HepG2 (cell line): Measurements from ENCODE around the gene GMPR. TPM values are rescaled to one million over a fixed set of nuclear protein-coding genes. Genes with fewer than 3 reads are reported as not detected.
A peak's percentile ranks its signal among the peaks of the same experiment; 100 is the strongest.

Experiments used
- HOXA7 ChIP-seq: sonication (generic); formaldehyde crosslinking; IDR thresholded peaks from 2 replicates; pipeline ENCODE4 v1.8.1; 2022; ENCODE audit warnings: mild to moderate bottlenecking, missing genetic modification reagents, moderate library complexity
- JUNB ChIP-seq: sonication (generic); formaldehyde crosslinking; IDR thresholded peaks from 2 replicates; pipeline ENCODE4 v1.8.0; 2022; ENCODE audit warnings: missing genetic modification reagents, mild to moderate bottlenecking, borderline replicate concordance
- MAFF ChIP-seq: IDR thresholded peaks from 2 replicates; pipeline ENCODE4 v1.6.1; 2011; ENCODE audit warnings: low read depth, low read length, improper control_type of control experiment
- MIER3 ChIP-seq: IDR thresholded peaks from 2 replicates; pipeline ENCODE4 v1.6.1; 2016; ENCODE audit warnings: missing compliant biosample characterization, borderline replicate concordance
- NCOA1 ChIP-seq: sonication (generic); formaldehyde crosslinking; IDR thresholded peaks from 2 replicates; pipeline ENCODE4 v1.9.0; 2021; ENCODE audit warnings: missing genetic modification reagents
- NCOR1 ChIP-seq: fragments of 200-600 bp; sonication (generic); IDR thresholded peaks from 2 replicates; pipeline ENCODE4 v1.7.0; 2017; ENCODE audit warnings: antibody characterized with exemption, low read length, borderline replicate concordance
- PTBP1 ChIP-seq: fragments of 200-400 bp; formaldehyde crosslinking; IDR thresholded peaks from 2 replicates; pipeline ENCODE4 v1.6.1; 2018; ENCODE audit warnings: low read length, low read depth; ENCODE audit not compliant: poor library complexity, severe bottlenecking
- REST ChIP-seq, 2 experiments: IDR thresholded peaks; 2 replicates each; pipeline ENCODE4 v1.6.1; 2011 to 2012; ENCODE audit warnings: low read length in 2 of 2, borderline replicate concordance in 1 of 2, low read depth in 1 of 2, mild to moderate bottlenecking in 1 of 2, moderate library complexity in 1 of 2
- RFX1 ChIP-seq: fragments of 450-650 bp; IDR thresholded peaks from 2 replicates; pipeline ENCODE4 v1.6.1; 2017
- SMC3 ChIP-seq: IDR thresholded peaks from 2 replicates; pipeline ENCODE4 v1.6.1; 2011; ENCODE audit warnings: low read length, improper control_type of control experiment
- ZBTB21 ChIP-seq: sonication (generic); formaldehyde crosslinking; IDR thresholded peaks from 2 replicates; pipeline ENCODE4 v1.4.0; 2020; ENCODE audit warnings: missing genetic modification reagents
- ZBTB33 ChIP-seq: sonication (generic); formaldehyde crosslinking; IDR thresholded peaks from 2 replicates; pipeline ENCODE4 v1.4.0; 2020; ENCODE audit warnings: missing genetic modification reagents
- ZNF530 ChIP-seq: sonication (generic); formaldehyde crosslinking; IDR thresholded peaks from 2 replicates; pipeline ENCODE4 v1.5.0; 2020; ENCODE audit warnings: low read depth, mild to moderate bottlenecking, missing genetic modification reagents
- ZNF552 ChIP-seq: sonication (generic); formaldehyde crosslinking; IDR thresholded peaks from 2 replicates; pipeline ENCODE4 v1.9.0; 2022; ENCODE audit warnings: missing genetic modification reagents, mild to moderate bottlenecking, borderline replicate concordance
- ZNF557 ChIP-seq: sonication (generic); formaldehyde crosslinking; IDR thresholded peaks from 2 replicates; pipeline ENCODE4 v1.4.0; 2020; ENCODE audit warnings: missing genetic modification reagents
- polyA plus RNA-seq, 8 experiments: library from polyadenylated mRNA; depleted of rRNA in 3 of 8; stranded (reverse) in 7 of 8; unstranded in 1 of 8; fragments of >200 nt; fragmentation: Illumina TruSeq in 4 of 8; extraction: Trizol in 4 of 8; gene quantifications; 2 replicates each; pipeline versions ENCODE4 v1.2.1 to v1.2.3, GENCODE V29; 2011 to 2016; ENCODE audit warnings: low read depth in 4 of 8, missing spikeins in 1 of 8, mixed read lengths in 1 of 8; ENCODE audit not compliant: insufficient read depth in 1 of 8
- total RNA-seq, 5 experiments: library from RNA; depleted of rRNA; stranded (reverse); fragments of >200 nt; fragmentation: Illumina TruSeq; extraction: Trizol; gene quantifications; 2 replicates each; pipeline ENCODE4 v1.2.3, GENCODE V29; 2016; ENCODE audit warnings: low read depth in 1 of 5
- TF ChIP-seq, protein P1 (sequence below): sonication (generic); formaldehyde crosslinking; IDR thresholded peaks from 2 replicates; pipeline ENCODE4 v1.5.1; 2020; ENCODE audit warnings: missing genetic modification reagents, mild to moderate bottlenecking, borderline replicate concordance
- TF ChIP-seq, protein P2 (sequence below): sonication (generic); formaldehyde crosslinking; IDR thresholded peaks from 2 replicates; pipeline ENCODE4 v1.4.0; 2020; ENCODE audit warnings: missing genetic modification reagents, mild to moderate bottlenecking, borderline replicate concordance

Gene GMPR
- total and polyA plus RNA-seq, 2 of the 13 experiments (the other 11 are each of a cell fraction or from before 2014, with no cell fraction given), result not detected

- TF ChIP-seq NCOA1 (CRISPR knock-in tag) (0 out of 2 replicates have a peak, but pooled peaks have one; percentile 37), ZNF530 (CRISPR knock-in tag) (no peak), ZBTB21 (CRISPR knock-in tag) (no peak), MIER3 (CRISPR knock-in tag) (no peak), ZNF557 (CRISPR knock-in tag) (no peak), HOXA7 (CRISPR knock-in tag) (no peak), ZNF552 (no peak), SMC3 (peak; percentile 27; the same call in 1 of the 2 replicates), NCOR1 (no peak), RFX1 (no peak), ZBTB33 (CRISPR knock-in tag) (peak; percentile 34; the same call in 1 of the 2 replicates), MAFF (peak; percentile 51), REST (IDR thresholded peaks at IDR 0.05; ENCODE audit: borderline replicate concordance in 1 of 2, low read depth in 1 of 2, low read length in 2 of 2) (no peak), PTBP1 (peak; percentile 95), JUNB (CRISPR knock-in tag) (no peak)
- TF ChIP-seq, protein P1, sequence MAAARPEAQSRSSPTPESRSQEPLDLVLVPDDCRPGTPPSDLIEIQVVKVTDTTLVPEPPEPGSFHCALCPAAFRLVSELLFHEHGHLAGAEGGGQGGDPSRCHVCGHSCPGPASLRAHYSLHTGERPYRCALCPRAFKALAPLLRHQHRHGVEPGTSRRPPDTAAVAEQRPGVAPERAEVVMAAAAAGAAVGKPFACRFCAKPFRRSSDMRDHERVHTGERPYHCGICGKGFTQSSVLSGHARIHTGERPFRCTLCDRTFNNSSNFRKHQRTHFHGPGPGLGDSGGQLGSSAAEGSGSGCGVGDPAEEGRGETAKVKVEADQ (CRISPR knock-in tag), result no peak
- TF ChIP-seq, protein P2, sequence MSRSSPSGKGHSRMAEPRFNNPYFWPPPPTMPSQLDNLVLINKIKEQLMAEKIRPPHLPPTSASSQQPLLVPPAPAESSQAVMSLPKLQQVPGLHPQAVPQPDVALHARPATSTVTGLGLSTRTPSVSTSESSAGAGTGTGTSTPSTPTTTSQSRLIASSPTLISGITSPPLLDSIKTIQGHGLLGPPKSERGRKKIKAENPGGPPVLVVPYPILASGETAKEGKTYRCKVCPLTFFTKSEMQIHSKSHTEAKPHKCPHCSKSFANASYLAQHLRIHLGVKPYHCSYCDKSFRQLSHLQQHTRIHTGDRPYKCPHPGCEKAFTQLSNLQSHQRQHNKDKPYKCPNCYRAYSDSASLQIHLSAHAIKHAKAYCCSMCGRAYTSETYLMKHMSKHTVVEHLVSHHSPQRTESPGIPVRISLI, result peak; percentile 97
- TF ChIP-seq, all 625 proteins: peak for 8
Measured at GRCh38 chr6:16316741-16317251, 78.4 kb downstream of the GMPR start (continued).
